WTC11 (cell line): ENCODE data around the gene KDM4C. TPM values are rescaled to one million over a fixed set of nuclear protein-coding genes. Genes with fewer than 3 reads are reported as not detected.

Source experiments
- ATAC-seq: fragments of 200-7000 bp; cut with Tn5 transposase; 2 replicates; pipeline ENCODE4 v1.10.0; 2021; ENCODE audit warnings: mild to moderate bottlenecking, moderate library complexity
- CTCF ChIA-PET: fragments of 300-600 bp; sonication (Branson Sonifier 250); formaldehyde crosslinking; loops from one replicate; lab custom pipeline; 2021; ENCODE audit warnings: antibody characterized with exemption; lab: Charles Lee
- POLR2A ChIA-PET: fragments of 350-600 bp; sonication (Branson Sonifier 250); formaldehyde crosslinking; loops from one replicate; lab custom pipeline; 2021; ENCODE audit warnings: antibody characterized with exemption; lab: Charles Lee
- DNase-seq: peaks from one replicate; pipeline ENCODE4 v3.0.0; 2021; ENCODE audit warnings: low spot score
- H3K27ac Mint-ChIP-seq: 2 replicates; pipeline ENCODE4 v1.8.0; 2021; ENCODE audit warnings: mixed read lengths
- H3K27me3 Mint-ChIP-seq: 2 replicates; pipeline ENCODE4 v1.8.0; 2021; ENCODE audit warnings: low read depth, mild to moderate bottlenecking, moderate library complexity, mixed read lengths
- H3K36me3 Mint-ChIP-seq: 2 replicates; pipeline ENCODE4 v1.8.0; 2021; ENCODE audit warnings: mixed read lengths
- H3K4me1 Mint-ChIP-seq: 2 replicates; pipeline ENCODE4 v1.8.0; 2022; ENCODE audit warnings: mixed read lengths
- H3K4me3 Mint-ChIP-seq: 2 replicates; pipeline ENCODE4 v1.8.0; 2021; ENCODE audit warnings: mild to moderate bottlenecking, moderate library complexity, mixed read lengths
- H3K9me3 Mint-ChIP-seq: 2 replicates; pipeline ENCODE4 v1.8.0; 2021; ENCODE audit warnings: mixed read lengths
- CDX4 ChIP-seq: fragments of 250-450 bp; sonication (Bioruptor Pico); IDR thresholded peaks from 2 replicates; pipeline ENCODE4 v1.9.0; 2021; ENCODE audit warnings: moderate library complexity, mild to moderate bottlenecking, inconsistent platforms, borderline replicate concordance
- E2F1 ChIP-seq: sonication (generic); formaldehyde crosslinking; IDR thresholded peaks from 2 replicates; pipeline ENCODE4 v1.8.0; 2022; ENCODE audit warnings: mild to moderate bottlenecking, missing genetic modification reagents
- FOXK1 ChIP-seq: sonication (generic); formaldehyde crosslinking; IDR thresholded peaks from 2 replicates; pipeline ENCODE4 v1.8.0; 2022; ENCODE audit warnings: mild to moderate bottlenecking, moderate library complexity, missing genetic modification reagents
- JAZF1 ChIP-seq: fragments of 250-450 bp; sonication (Bioruptor Pico); IDR thresholded peaks from 2 replicates; pipeline ENCODE4 v1.9.0; 2021; ENCODE audit warnings: moderate library complexity, mild to moderate bottlenecking, inconsistent platforms
- MLX ChIP-seq: sonication (generic); formaldehyde crosslinking; IDR thresholded peaks from 2 replicates; pipeline ENCODE4 v1.8.1; 2023; ENCODE audit warnings: mild to moderate bottlenecking, missing genetic modification reagents, moderate library complexity
- MXD4 ChIP-seq: fragments of 250-450 bp; sonication (Bioruptor Pico); IDR thresholded peaks from 2 replicates; pipeline ENCODE4 v1.8.0; 2021; ENCODE audit warnings: mild to moderate bottlenecking, moderate library complexity, borderline replicate concordance
- NFYB ChIP-seq: sonication (generic); formaldehyde crosslinking; conservative IDR thresholded peaks from 2 replicates; pipeline ENCODE4 v1.8.0; 2022; ENCODE audit warnings: low read depth, missing genetic modification reagents
- NR2C2 ChIP-seq: sonication (generic); formaldehyde crosslinking; IDR thresholded peaks from 2 replicates; pipeline ENCODE4 v1.8.0; 2022; ENCODE audit warnings: mild to moderate bottlenecking, missing genetic modification reagents
- STAT6 ChIP-seq: sonication (generic); formaldehyde crosslinking; conservative IDR thresholded peaks from 2 replicates; pipeline ENCODE4 v1.8.1; 2023; ENCODE audit warnings: mild to moderate bottlenecking, low read depth, missing genetic modification reagents, moderate library complexity
- TCF7 ChIP-seq: sonication (generic); formaldehyde crosslinking; IDR thresholded peaks from 2 replicates; pipeline ENCODE4 v1.8.0; 2022; ENCODE audit warnings: mild to moderate bottlenecking, low read depth, missing genetic modification reagents, moderate library complexity
- TEAD4 ChIP-seq: sonication (generic); formaldehyde crosslinking; IDR thresholded peaks from 2 replicates; pipeline ENCODE4 v1.8.0; 2022; ENCODE audit warnings: mild to moderate bottlenecking, missing genetic modification reagents
- TP53 ChIP-seq: sonication (generic); formaldehyde crosslinking; IDR thresholded peaks from 2 replicates; pipeline ENCODE4 v1.8.1; 2023; ENCODE audit warnings: mild to moderate bottlenecking, missing genetic modification reagents
- ZNF138 ChIP-seq: sonication (generic); formaldehyde crosslinking; conservative IDR thresholded peaks from 2 replicates; pipeline ENCODE4 v1.8.1; 2022; ENCODE audit warnings: mild to moderate bottlenecking, moderate library complexity, missing genetic modification reagents
- ZNF416 ChIP-seq: fragments of 250-450 bp; sonication (Bioruptor Pico); IDR thresholded peaks from 2 replicates; pipeline ENCODE4 v1.9.0; 2021; ENCODE audit warnings: mild to moderate bottlenecking, inconsistent platforms
- ZNF671 ChIP-seq: fragments of 250-450 bp; sonication (Bioruptor Pico); IDR thresholded peaks from 2 replicates; pipeline ENCODE4 v1.8.0; 2021; ENCODE audit warnings: mild to moderate bottlenecking
- total RNA-seq: library from RNA; stranded (reverse); gene quantifications from 3 replicates; pipeline ENCODE4 v1.2.3, GENCODE V29; 2021
- TF ChIP-seq, protein P1 (sequence below): fragments of 250-450 bp; sonication (Bioruptor Pico); IDR thresholded peaks from 2 replicates; pipeline ENCODE4 v1.8.0; 2021; ENCODE audit warnings: mild to moderate bottlenecking
- TF ChIP-seq, protein P2 (sequence below): fragments of 250-450 bp; sonication (Bioruptor Pico); IDR thresholded peaks from 2 replicates; pipeline ENCODE4 v1.9.0; 2021; ENCODE audit warnings: mild to moderate bottlenecking
- TF ChIP-seq, protein P3 (sequence below): sonication (generic); formaldehyde crosslinking; IDR thresholded peaks from 2 replicates; pipeline ENCODE4 v1.8.1; 2023; ENCODE audit warnings: mild to moderate bottlenecking, missing genetic modification reagents

Gene KDM4C
- total RNA-seq, 1 experiment from 2014 or later, result 29.2 TPM

DNA sequence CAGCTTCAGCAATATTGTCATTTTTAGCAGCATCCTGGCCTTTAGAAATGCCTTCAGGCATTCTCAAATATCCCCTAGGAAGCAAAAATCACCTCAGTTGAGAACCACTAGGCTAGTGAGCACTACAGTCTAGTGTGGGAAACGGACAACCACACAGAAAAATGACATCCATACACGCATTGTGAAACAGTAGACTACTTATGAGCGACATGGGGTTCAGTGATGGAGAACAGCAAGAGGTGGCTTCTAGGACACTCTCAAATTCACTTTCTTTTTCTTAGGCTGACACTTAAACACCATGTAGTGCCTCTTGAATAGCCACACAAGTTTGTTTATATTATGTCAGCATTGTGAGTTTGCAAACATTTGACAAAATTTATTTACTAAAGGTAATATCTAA, 203.0 kb downstream of the KDM4C start (continued):
- no peak for TF ChIP-seq STAT6 (CRISPR knock-in tag)
- no peak for TF ChIP-seq TP53 (CRISPR knock-in tag)
- TF ChIP-seq MXD4 (CRISPR knock-in tag), result no peak
- TF ChIP-seq FOXK1 (CRISPR knock-in tag), result no peak
- no peak for TF ChIP-seq NR2C2
- no peak for TF ChIP-seq NFYB (CRISPR knock-in tag)
- TF ChIP-seq E2F1 (CRISPR knock-in tag), result no peak
- TF ChIP-seq ZNF138 (CRISPR knock-in tag), result no peak
- TF ChIP-seq ZNF671 (CRISPR knock-in tag), result no peak
- TF ChIP-seq, protein P1, sequence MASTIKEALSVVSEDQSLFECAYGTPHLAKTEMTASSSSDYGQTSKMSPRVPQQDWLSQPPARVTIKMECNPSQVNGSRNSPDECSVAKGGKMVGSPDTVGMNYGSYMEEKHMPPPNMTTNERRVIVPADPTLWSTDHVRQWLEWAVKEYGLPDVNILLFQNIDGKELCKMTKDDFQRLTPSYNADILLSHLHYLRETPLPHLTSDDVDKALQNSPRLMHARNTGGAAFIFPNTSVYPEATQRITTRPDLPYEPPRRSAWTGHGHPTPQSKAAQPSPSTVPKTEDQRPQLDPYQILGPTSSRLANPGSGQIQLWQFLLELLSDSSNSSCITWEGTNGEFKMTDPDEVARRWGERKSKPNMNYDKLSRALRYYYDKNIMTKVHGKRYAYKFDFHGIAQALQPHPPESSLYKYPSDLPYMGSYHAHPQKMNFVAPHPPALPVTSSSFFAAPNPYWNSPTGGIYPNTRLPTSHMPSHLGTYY, result no peak
- no peak for TF ChIP-seq JAZF1 (CRISPR knock-in tag)
- TF ChIP-seq TEAD4 (CRISPR knock-in tag), result no peak
- TF ChIP-seq TCF7, result no peak
- no peak for TF ChIP-seq CDX4

GRCh38 chr9:6961845-6962522, 204.2 kb downstream of the KDM4C start:
- Mint-ChIP-seq H3K4me1 (peaks cover under 1% of the 10 kb centered on the region; the same call in 1 of the 2 replicates), H3K4me3 (no peak overlapping the region), H3K9me3 (no peaks in the 10 kb centered on the region), H3K36me3 (no peaks in the 10 kb centered on the region; the same call in 1 of the 2 replicates), H3K27me3 (no peaks in the 10 kb centered on the region), H3K27ac (no peak overlapping the region)
- TF ChIP-seq MLX, result no peak
- TF ChIP-seq, protein P2, sequence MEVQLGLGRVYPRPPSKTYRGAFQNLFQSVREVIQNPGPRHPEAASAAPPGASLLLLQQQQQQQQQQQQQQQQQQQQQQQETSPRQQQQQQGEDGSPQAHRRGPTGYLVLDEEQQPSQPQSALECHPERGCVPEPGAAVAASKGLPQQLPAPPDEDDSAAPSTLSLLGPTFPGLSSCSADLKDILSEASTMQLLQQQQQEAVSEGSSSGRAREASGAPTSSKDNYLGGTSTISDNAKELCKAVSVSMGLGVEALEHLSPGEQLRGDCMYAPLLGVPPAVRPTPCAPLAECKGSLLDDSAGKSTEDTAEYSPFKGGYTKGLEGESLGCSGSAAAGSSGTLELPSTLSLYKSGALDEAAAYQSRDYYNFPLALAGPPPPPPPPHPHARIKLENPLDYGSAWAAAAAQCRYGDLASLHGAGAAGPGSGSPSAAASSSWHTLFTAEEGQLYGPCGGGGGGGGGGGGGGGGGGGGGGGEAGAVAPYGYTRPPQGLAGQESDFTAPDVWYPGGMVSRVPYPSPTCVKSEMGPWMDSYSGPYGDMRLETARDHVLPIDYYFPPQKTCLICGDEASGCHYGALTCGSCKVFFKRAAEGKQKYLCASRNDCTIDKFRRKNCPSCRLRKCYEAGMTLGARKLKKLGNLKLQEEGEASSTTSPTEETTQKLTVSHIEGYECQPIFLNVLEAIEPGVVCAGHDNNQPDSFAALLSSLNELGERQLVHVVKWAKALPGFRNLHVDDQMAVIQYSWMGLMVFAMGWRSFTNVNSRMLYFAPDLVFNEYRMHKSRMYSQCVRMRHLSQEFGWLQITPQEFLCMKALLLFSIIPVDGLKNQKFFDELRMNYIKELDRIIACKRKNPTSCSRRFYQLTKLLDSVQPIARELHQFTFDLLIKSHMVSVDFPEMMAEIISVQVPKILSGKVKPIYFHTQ, result no peak
- no peak for TF ChIP-seq ZNF416 (CRISPR knock-in tag)
- TF ChIP-seq, protein P3, sequence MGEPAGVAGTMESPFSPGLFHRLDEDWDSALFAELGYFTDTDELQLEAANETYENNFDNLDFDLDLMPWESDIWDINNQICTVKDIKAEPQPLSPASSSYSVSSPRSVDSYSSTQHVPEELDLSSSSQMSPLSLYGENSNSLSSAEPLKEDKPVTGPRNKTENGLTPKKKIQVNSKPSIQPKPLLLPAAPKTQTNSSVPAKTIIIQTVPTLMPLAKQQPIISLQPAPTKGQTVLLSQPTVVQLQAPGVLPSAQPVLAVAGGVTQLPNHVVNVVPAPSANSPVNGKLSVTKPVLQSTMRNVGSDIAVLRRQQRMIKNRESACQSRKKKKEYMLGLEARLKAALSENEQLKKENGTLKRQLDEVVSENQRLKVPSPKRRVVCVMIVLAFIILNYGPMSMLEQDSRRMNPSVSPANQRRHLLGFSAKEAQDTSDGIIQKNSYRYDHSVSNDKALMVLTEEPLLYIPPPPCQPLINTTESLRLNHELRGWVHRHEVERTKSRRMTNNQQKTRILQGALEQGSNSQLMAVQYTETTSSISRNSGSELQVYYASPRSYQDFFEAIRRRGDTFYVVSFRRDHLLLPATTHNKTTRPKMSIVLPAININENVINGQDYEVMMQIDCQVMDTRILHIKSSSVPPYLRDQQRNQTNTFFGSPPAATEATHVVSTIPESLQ (CRISPR knock-in tag), result no peak
- POLR2A ChIA-PET, result no interaction called here
- ATAC-seq, result no peak
- no peak for DNase-seq
- CTCF ChIA-PET, result no interaction called here
